ENCODE measurements around the gene PLEKHH1.

GRCh38 chr14:67526676-67527459 lies 6.2 kb upstream of the PLEKHH1 start:
- TF ChIP-seq CTCF (IDR thresholded peaks at IDR 0.05; ENCODE audit: insufficient read depth, low read depth, low read length) (peak; percentile 65), EZH2 (IDR thresholded peaks at IDR 0.05; ENCODE audit: insufficient read depth, low read length) (no peak)
